ENCODE measurements around the gene ABCA12. TPM values are rescaled to one million over a fixed set of nuclear protein-coding genes. Genes with fewer than 3 reads are reported as not detected.

The ABCA12 gene
- total RNA-seq, 3 donors from 2014 or later: 3.6 to 4.0 TPM; not detected in 1

DNA sequence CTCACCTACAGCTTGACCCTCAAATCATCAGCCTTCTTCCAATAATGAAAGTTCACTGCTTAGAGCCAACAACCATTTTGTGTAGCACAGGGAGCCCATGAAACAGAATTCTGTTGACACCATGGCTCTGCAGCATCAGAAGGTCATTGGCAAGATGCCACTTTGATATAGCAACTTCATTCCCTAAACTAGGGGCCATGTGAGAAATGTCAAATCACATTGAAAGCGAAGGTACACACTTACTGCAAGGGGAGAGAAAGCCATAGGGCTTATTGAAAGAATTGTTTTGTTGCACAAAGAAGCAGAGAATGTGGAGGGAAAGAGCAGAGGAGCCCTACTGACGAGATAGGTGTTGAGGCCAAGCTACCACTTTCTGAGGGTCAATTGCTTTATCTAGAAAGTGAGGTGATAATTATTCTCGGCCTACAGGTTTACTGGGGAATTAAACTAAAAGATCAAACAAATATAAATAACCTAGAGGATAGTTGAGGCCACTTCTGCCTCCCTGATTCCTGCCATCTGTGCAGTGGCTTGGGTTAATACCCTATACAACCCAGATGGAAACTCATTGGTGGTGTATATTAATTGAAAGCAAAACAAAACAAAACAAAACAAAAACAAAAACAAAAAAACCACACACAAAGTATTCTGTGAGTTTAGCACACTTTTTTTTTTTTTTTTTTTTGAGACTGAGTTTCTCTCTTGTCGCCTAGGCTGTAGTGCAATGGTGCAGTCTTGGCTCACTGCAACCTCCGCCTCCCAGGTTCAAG, 5.9 kb upstream of the ABCA12 start:
- Histone ChIP-seq H3K27me3 (no peaks in the 10 kb centered on the region), H3K9me3 (no peaks in the 10 kb centered on the region), H3K27ac (no peak overlapping the region), H3K4me1 (no peaks in the 10 kb centered on the region), H3K36me3 (no peaks in the 10 kb centered on the region), H3K4me3 (no peak overlapping the region)
- TF ChIP-seq POLR2A (IDR thresholded peaks at IDR 0.05) (no peak), POLR2AphosphoS5 (IDR thresholded peaks at IDR 0.05) (no peak)
- TF ChIP-seq, protein P1, sequence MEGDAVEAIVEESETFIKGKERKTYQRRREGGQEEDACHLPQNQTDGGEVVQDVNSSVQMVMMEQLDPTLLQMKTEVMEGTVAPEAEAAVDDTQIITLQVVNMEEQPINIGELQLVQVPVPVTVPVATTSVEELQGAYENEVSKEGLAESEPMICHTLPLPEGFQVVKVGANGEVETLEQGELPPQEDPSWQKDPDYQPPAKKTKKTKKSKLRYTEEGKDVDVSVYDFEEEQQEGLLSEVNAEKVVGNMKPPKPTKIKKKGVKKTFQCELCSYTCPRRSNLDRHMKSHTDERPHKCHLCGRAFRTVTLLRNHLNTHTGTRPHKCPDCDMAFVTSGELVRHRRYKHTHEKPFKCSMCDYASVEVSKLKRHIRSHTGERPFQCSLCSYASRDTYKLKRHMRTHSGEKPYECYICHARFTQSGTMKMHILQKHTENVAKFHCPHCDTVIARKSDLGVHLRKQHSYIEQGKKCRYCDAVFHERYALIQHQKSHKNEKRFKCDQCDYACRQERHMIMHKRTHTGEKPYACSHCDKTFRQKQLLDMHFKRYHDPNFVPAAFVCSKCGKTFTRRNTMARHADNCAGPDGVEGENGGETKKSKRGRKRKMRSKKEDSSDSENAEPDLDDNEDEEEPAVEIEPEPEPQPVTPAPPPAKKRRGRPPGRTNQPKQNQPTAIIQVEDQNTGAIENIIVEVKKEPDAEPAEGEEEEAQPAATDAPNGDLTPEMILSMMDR (IDR thresholded peaks at IDR 0.05): no peak
- DNase-seq (ENCODE audit: low spot score in 2 of 2): no peak
- intact Hi-C loops (cut with DNase I; ENCODE audit: low total_unique reads): no loop called here

DNA sequence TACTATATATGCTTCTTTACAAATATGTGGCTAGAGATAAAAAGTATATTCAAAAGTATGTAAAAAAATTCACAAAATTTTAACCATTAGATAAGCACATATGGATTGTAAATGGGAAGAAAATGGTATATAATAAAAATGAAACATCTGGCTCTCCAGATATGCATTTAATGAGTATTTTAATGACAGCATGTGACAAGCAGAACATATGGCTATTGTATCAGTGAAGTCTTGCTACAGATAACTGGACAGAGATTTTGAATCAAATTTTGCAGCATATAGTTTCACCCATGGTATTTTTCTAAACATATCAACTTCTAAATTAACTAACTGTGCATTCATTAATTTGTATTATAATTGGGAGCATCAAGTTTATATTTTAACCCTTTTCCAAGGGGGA, 5.0 kb upstream of the ABCA12 start:
- Histone ChIP-seq H3K4me3 (no peak overlapping the region), H3K36me3 (no peaks in the 10 kb centered on the region), H3K27me3 (no peaks in the 10 kb centered on the region), H3K9me3 (no peaks in the 10 kb centered on the region), H3K27ac (no peak overlapping the region), H3K4me1 (no peaks in the 10 kb centered on the region)
- TF ChIP-seq POLR2A (IDR thresholded peaks at IDR 0.05) (no peak), POLR2AphosphoS5 (IDR thresholded peaks at IDR 0.05) (no peak)
- TF ChIP-seq, protein P1 (IDR thresholded peaks at IDR 0.05): no peak
- no peak for DNase-seq (ENCODE audit: low spot score in 2 of 2)
- intact Hi-C loops (cut with DNase I; ENCODE audit: low total_unique reads): no loop called here

DNA sequence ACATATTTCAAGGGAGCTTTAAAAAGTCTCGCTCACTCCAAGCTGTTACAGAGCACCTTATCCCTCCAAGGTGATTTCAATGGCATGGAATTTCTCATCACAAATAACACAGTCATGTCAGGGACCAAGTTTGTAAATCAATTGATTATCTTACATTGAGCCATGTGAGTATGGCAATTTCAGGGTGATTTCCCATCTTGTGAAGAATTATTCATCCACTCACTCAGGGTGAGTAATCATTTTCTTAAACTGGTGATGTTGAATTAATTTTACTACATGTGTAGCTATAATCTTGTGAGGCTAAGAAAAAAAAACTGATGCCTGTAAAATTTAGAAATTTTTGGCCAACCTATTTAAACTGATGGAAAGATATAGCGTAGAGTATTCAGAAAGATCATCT, 3.3 kb upstream of the ABCA12 start:
- Histone ChIP-seq H3K27me3 (no peaks in the 10 kb centered on the region), H3K9me3 (no peaks in the 10 kb centered on the region), H3K4me1 (no peaks in the 10 kb centered on the region), H3K36me3 (no peaks in the 10 kb centered on the region), H3K27ac (no peak overlapping the region), H3K4me3 (no peak overlapping the region)
- TF ChIP-seq POLR2A (IDR thresholded peaks at IDR 0.05) (no peak), POLR2AphosphoS5 (IDR thresholded peaks at IDR 0.05) (no peak)
- TF ChIP-seq, protein P1 (IDR thresholded peaks at IDR 0.05): no peak
- DNase-seq (ENCODE audit: low spot score in 2 of 2): no peak
- intact Hi-C loops (cut with DNase I; ENCODE audit: low total_unique reads): loop anchor here (1.0 kb wide), 1 partner anchor 17 kb away; no protein-coding TSS in a partner anchor

DNA sequence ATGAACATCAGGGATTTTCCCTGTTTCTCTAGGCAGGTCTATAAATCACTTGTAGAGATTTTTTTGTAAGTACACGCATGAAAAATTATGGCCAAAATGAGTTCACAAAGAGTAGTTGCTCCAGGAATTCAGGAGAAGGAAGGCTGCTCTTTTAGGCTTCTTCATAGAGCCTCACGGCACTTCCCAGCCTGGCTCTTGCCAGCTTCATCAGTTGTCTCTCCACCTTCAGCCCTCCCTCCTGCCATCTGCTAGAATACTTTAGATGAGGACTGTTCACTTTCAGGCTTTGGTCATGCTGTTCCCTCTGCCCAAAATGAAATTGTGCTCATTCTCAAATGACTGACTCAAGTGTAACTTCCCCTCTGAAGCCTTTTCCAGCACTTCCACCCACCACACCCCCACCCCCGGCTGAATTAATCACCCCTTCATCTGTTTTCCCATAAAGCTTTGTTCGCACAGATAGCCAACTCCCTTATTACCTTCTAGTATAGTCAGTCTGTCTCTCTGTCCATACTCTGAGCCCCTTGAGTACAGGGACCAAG, 1.8 kb upstream of the ABCA12 start:
- intact Hi-C loops (cut with DNase I; ENCODE audit: low total_unique reads): no loop called here

More for the DNA sequence above, 1.8 kb upstream of the ABCA12 start:
- H3K9me3 ChIP-seq: no peaks in the 10 kb centered on the region
- no peaks in the 10 kb centered on the region for H3K27me3 ChIP-seq
- H3K4me1 ChIP-seq: no peaks in the 10 kb centered on the region
- no peak for DNase-seq (ENCODE audit: low spot score in 2 of 2)
- H3K4me3 ChIP-seq: no peak overlapping the region
- TF ChIP-seq POLR2AphosphoS5 (IDR thresholded peaks at IDR 0.05) (no peak), POLR2A (IDR thresholded peaks at IDR 0.05) (no peak)
- TF ChIP-seq, protein P1 (IDR thresholded peaks at IDR 0.05): no peak
- no peaks in the 10 kb centered on the region for H3K36me3 ChIP-seq
- H3K27ac ChIP-seq: no peak overlapping the region
